ENCODE results near the gene CPT2.

CPT2 gene

DNA sequence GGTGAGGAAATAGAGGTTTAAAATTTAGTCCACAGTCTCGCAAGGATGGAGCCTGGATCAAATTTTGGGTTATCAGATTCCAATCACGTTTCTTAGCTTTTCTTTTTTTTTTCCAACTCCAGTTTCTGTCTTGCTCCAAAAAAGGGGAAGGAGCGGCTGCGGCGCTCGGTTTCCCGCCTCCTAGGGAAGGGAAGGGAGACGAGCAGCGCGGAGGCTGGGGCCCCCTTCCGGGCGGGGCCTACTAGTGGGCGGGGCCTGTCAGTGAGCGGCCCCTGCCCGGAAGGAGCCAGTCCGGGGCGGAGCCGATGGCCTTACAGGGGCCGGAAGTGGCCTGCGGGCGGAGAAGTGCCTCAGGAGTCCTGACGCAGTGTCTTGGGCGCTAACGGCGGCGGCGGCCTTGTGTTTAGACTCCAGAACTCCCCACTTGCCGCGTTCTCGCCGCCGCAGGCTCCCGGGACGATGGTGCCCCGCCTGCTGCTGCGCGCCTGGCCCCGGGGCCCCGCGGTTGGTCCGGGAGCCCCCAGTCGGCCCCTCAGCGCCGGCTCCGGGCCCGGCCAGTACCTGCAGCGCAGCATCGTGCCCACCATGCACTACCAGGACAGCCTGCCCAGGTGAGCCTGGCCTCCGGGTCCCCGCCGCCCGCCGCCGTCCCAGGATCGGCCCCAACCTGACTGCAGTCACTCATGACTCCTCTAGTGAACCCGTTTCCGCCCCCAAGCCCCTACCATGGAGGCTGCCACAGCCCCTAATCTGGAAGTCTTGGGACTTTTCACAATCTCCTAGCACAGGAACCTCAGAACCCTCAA lies at the start of gene CPT2:
TSS of gene CPT2 (plus strand) at position 340 of the 806 bp plus-strand sequence. CDS start at position 460, 120 bp downstream.
- peak; percentile 93 for DNase-seq

DNA sequence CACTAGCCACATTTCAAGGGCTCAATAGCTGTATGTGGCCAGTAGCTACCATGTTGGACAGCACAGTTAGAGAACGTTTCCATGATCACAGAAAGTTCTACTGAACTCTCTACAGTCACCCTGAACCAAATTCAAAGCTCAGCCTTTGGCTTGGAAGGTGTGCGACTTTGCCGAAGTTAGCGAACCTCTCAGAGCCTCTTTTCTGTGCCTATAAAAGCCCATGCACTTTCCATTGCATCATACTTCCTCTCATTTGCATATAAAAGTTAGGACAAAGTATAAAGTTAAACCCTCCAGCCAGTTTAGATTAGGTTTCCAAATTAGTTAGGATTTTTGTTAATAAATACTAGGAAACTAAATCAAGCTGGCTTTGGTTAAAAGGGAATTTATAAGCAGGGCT lies 49.5 kb upstream of the CPT2 start:
- no peak for DNase-seq

DNA sequence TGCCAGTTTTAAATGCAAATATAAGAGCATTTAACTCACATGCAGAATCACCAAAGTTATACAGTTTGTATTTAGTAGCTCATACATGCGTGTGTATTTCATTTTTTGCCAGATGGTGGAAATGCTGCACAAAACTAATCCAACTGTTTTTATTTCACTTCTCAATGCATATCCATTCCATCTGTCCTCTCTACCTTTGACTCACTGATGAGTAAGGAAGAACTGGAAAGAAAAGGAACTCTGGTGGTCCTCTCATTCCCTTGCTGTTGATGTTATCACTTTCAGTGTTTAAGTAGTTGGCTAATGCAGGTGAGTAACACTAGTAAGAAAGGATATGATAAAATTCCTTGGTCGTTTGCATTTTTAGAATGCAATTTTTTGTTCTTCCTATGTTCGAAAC lies 48.5 kb upstream of the CPT2 start:
- no peak for DNase-seq

DNA sequence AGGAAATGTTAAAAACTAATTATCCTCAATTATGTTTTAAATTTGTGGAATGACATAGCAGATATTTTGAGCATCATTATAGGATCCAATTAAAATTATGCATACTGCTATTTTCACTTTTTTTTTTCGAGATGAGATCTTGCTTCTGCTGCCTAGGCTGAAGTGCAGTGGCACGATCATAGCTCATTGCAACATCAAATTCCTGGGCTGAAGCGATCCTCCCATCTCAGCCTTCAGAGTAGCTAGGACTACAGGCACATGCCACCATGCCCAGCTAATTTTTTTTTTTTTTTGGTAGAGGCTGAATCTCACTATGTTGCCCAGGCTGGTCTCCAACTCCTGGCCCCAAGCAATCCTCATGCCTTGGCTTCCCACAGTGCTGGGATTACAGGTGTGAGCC lies 42.9 kb upstream of the CPT2 start:
- DNase-seq = no peak

DNA sequence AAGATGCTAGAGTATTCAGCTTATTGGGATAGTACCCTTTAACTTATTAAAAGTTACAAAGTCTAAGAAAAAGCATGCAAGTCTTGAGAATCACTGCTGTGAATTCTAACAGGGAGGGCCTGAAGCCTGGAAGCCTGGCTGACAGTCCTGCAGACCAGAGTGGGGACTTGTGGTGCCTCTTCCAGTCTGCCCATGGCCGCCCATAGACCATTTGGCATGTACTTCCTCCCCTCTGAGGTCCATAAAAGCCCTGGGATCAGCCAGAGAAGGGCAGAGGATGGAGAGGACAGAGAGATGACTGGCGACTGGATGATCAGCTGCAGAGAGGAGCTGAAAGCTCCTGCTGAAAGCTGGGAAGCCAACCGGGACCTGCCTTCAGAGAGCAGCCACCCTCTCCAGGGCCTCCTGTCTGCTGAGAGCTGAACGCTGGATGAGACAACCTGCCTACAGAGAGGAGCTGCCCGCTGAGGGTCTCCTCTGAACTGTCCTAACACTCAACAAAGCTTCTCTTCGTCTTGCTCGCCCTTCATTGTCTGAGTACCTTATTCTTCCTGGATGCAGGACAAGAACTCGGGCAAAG lies 41.7 kb upstream of the CPT2 start:
- DNase-seq = no peak

DNA sequence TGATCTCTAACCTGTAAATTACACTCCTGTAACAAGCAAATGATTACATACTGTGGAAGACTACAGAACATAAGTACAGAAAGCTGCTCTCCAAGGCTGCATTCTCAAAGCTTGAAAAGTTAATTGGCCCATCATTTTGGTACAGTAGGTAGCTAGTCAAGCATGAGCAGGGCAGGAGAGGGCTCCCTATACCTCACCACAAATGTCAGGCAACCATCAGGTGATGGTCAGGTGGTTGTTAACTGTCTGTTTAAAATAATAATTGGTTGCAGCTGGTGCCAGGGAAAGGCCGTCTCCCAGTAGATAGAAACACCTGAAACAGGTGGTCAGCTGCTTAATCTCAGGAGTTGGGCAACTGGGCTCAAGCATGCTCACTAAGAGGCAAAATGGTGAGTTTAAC lies 41.1 kb upstream of the CPT2 start:
- DNase-seq = no peak

DNA sequence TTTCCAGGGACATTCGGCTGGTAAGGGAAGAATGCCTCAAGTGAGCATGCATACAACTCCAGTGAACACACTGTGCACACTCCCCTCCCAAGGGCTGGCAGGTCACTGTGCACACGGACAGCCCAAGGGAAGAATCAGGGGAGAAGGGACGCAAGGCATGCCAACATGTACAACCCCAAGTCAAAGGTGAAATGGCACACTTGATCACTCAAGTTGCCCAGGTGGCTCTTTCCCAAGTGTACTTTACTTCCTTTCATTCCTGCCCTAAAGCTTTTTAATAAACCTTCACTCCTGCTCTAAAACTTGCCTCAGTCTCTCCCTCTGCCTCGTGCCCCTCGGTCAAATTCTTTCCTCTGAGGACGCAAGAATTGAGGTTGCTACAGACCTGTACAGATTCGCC lies 40.7 kb upstream of the CPT2 start:
- DNase-seq = no peak

DNA sequence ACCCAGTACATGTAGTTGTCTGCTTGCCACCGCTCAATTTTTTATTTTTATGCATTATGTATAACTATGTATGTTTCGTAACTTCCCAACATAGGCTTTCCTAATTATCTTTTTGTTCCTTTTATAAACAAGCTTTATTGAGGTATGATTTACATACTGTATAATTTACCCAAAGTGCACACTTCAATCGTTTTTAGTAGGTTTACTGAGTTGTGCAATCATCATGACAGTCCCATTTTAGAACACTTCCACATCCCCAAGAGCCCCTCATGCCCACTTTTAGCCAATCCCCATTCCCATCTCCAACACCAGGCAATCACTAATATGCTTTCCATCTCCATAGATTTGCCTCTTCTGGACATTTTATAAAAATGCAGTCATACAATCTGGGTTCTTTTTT lies 39.8 kb upstream of the CPT2 start:
- DNase-seq = no peak

DNA sequence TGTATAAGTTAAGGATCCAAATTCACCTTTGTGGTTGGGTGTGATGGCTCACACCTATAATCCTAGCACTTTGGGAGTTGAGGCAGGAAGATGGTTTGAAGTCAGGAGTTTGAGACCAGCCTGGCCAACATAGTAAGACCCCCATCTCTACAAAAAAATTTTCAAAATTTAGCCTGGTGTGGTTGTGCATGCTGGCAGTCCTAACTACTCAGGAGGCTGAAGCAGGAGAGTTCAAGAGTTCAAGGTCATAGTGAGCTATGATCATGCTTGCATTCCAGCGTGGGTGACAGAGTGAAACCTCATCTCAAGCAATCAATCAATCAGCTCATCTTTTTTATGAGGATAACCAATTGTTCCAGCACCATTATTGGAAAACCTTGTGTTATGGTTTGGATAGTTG lies 37.7 kb upstream of the CPT2 start:
- no peak for DNase-seq

DNA sequence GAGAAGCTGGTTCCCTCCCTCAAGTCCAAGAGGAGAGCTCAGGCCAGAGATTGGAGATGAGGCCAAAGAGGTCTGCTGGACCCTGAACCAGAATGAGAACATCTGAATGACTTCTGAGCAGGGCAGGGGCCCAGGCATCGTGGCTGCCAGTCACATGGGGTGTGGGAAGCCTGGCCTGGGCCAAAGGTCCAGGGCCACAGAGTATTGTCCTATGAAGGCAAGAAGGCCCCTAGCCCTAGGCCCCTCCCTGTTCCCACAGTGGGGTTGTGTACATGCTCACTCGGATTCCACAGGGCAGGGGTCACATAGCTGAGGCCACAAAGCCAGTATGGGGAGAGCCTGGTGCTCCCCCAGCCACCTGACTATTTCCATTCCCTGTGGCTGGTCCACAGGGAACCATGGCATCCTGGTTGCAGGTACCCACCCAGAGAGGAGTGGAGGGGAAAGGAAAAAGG lies 35.7 kb upstream of the CPT2 start:
- DNase-seq = no peak

DNA sequence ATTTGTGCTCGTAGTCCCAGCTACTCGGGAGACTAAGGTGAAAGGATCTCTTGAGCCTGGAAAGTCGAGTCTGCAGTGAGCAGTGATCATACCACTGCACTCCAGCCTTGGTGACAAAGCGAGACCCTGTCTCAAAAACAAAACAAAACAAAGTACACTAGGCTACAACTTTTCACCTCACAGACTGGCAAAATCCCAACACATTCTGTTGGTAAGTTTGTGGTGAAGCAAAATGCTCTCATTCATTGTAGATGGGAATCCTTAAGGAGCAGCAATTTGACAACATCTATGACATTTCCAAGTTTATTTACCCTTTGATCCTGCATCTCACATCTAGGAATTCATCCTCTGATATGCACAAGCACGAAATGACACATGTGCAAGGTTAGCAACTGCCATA lies 34.0 kb upstream of the CPT2 start:
- DNase-seq = no peak

DNA sequence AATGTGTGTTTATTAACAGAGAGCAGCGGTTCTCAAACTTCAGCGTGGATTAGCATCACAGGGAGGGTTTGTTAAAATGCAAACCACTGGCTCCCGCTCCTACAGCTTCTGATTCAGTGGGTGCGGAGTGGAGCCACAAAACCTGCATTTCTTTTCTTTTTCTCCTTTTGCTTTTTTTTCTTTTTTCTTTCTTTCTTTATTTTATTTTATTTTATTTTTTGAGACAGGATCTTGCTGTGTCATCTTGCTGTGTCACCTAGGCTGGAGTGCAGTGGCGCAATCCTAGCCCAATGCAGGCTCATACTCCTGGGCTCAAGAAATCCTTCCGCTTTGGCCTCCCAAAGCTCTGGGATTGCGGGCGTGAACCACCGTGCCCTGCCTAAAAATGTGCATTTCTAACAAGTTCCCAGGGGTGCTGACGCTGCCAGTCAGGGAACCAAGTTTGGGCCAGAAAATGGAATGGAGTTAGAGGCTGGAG lies 33.3 kb upstream of the CPT2 start:
- DNase-seq = no peak

DNA sequence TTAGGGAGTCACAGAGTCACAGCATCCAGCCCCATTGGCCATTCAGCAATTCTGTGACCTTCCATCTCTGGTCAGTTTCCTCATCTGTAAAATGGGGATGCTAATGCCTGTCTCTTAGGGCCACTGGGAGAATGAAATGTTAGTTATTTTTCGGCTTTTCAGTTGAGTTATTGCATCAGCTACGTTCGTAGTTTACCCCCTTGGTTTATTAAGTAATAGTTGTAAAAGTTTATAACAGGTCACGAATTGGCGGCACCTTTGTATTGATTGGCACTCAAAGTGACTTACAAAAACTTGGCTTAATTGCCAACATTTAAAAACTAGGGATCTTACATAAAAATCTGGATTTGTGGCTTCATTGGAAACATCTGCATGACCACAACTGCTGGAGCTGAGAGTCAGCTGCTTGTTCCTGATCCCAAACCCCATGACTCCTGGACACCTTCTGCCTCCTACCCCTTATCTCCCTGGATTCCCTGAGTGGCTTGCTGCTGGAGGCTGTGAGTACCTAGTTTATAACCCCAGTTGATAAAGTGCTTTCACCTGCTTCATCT lies 31.1 kb upstream of the CPT2 start:
- no peak for DNase-seq

DNA sequence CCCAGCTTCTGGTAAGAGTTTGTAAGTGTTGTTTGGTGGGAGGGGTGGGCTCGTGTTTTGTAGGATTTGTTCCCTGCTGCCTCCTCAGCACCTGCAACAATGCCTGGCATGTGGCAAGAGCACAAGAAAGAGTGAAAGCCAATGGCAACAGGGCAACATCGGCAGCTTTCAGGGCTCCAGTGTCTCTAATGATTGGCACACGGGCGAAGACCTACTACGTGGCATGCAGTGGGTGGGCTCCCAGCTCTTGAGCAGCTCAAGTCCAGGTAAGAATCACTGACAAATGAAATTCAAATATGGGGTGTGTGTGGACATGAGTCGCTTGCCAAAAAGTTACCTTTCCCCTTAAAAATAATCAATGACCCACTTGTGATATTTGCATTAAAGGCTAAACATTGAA lies 30.3 kb upstream of the CPT2 start:
- DNase-seq = no peak

DNA sequence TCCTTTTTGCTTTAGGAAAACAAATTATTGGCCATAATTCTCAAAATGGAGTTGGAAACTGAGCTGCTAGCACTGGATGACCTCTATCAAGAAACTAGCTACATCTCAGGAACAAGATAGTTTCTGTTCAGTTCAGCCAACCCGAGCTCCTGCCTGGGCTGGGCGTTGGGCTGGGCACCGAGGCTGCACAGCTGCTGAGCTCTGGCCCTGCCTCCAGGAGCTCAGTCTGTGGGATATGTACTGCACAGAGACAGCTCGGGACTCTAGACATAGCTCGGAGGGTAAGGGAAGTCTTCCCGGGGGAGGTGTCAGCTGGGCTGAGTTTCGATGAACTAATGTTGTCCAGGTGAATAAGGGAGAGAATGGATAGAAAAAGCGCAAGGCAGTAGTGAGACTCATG lies 29.7 kb upstream of the CPT2 start:
- DNase-seq = no peak

DNA sequence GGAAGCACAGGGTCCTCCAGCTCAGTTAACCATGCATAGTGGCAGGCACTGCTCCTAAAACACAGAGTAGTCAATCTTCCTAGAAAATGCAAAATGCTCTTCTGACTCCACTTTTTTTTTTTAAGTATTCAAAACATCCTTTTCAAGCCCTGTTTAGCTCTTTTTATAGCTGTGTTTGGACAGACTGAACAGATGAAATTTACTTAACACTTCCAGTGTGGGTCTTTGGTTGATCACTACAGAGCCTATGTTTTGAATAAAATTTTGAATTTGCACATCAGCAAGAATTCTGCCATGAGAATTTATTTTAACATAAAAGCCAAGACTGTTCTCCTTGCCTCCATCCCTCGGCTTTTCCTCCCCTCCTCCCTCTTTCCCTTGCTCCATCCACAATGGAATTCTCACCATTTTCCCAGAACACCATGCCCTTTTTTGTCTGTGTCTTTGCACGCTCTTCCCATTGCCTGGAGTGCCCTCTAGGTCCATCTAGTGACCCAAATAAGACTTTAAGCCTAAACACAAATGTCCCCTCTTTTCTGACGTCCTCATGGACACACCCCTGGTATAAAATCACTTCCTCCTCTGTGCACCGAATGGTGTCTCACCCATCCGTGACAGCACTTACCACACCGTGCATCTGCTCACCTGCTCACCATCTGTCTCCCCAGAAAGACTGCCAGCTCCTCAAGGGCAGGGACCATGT lies 24.0 kb upstream of the CPT2 start:
- DNase-seq = no peak

DNA sequence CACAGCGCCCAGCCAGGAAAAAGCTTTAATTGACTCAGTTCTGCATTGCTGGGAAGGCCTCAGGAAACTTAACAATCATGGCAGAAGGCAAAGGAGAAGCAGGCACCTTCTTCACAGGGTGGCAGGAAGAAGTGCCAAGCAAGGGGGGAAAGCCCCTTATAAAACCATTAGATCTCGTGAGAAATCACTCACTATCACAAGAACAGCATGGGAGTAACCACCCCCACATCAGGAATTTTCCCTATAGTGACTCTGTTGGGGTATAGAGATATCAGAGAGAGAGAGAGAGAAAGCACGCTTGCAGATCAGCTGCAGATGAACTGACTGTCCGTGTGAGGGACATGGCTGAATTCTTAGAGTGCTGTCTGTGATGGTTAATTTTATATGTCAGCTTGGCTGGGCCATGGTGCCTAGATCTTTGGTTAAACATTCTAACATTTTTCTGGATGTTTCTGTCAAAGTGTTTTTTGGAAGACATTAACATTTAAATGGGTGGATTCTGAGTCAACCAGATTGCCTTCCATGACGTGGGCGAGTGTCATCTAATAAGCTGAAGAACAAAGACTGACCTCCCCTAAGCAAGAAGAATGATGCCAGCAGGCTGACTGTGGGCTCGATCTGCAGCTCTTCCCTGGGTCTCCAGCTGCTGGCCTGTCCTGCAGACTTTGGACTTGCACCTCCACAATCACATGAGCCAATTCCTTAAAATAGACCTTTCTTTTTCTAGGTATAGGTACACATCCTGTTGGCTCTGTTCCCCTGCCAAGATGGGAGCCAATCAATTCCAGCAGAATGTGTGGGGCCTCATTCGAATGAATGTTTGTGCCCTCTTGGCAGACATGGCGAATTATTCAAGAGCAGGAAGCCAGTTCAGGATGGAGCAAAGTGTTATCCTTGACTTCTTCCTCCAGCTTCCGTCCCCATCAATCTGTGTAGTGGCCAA lies 21.4 kb upstream of the CPT2 start:
- no peak for DNase-seq

DNA sequence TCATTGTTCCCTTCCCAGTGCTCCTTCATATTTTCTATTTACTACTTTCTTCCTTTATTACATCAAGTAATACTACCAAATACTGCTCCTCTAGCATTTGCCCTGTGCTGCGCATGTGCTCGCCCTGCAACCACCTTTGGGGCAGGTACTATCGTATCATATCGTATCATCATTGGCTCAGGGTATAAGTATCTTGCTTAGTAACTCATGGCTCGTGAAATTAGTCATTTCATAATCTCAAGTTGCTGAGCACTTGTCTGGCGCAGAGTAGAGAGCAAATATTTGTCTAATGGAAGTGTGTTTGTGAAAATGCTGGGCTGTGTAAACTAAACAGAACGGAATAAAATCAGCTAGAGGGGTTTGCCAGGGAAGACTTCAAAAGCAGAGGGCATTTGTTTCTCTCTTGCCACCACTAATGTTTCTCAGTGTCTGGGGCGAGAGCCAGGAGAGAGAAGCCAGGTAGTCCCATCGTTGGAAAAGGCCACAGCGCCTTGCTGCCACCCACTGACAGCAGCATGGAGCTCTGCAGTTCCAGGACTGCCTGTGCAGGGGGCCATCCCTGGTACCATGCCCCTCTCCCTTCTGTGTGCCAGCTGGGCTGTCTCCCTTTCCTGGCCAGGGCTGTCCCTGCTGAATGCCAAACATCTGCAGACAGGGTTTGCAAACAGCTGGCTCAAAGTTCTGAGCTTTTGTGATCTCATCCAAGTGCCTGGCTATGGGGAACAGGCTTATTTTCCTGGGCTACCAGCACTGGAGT lies 20.0 kb upstream of the CPT2 start:
- DNase-seq = no peak

DNA sequence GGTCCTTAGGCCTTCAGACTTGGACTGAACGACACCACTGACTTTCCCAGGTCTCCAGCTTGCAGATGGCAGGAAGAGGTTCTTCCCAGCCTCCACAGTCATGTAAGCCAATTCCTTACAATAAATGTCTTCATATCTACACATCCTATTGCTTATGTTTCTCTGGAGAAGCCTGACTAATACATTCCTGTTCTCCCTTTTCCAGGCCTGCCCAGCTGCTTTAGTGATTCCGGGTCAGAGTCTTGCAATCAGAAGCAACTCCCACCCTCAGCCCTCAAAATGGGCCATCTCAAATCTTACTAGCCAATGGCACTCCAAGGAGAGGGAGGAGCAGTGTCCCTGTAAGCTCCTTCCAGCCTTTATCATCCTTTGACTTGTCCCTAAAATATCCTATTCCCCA lies 16.4 kb upstream of the CPT2 start:
- no peak for DNase-seq

DNA sequence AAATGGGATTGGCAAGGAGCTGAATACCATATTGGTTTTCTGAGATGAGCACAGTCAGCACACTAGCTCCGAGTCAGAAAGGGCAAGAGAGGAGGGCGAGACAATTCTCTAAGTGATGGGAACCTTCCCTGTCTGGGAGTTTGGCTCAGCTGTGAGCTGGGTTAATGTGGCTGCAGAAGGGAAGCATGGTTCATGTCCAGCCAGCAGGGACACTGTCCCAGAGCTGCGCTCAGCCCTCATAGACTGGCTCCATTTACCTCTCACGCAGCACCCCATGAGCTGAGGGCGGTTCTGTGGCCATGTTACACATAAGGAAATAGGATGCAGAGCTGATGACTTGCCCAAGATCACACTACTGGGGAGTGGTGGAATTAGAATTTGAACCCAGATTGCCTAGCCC lies 15.7 kb upstream of the CPT2 start:
- DNase-seq = no peak

DNA sequence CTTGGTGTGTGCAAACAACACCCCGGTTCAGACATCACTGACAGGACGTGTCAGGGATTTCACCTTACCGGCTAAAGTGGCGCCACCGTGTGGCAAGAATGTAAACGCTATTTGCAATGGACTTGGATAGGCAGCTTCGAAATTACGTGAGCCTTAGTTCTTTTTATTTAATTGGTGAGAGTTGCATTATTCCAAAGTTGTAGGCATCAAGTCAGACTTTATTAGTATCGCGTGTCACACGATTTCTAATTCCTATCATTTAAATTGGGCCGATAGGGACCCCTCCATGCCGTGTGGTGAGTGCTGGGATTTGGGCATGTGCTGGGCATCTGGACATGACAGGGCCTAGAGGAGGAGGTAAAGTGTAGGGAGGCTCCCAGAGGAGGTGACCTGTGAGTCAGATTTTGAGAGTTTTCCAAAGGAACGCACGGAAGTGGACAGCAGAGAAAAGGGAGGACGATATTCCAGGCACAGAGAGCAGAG lies 14.5 kb upstream of the CPT2 start:
- peak; percentile 82 for DNase-seq

DNA sequence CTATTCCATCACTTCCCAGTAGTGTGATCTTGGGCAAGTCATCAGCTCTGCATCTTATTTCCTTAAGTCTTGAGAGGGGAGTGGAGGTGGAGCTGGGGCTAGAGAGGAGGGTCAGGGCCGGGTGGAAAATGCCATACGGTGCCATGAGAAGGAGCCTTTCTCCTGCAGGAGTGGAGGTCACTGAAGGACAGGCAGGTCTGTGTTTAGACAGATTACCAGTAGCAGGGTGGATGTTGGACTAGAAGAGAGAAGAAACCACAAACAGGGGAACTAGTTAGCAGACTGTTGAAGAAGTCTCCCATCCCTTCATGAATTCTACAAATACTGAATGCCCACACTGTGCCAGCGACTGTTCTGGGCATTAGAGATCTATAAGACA lies 13.9 kb upstream of the CPT2 start:
- DNase-seq = no peak
